NCI-H146 treated with DMSO at 0.1 percent for 48 hours (cell line): ENCODE measurements around the gene EPHB1.
A peak's percentile ranks its signal among the peaks of the same experiment; 100 is the strongest.
"Not testable (repeated sequence)": the region's sequence is repeated elsewhere in the genome, so short reads cannot be mapped to it uniquely, and the experiment has no call there.

Source experiments
- DNase-seq: peaks from one replicate; lab custom pipeline; 2025; ENCODE audit not compliant: unreplicated experiment; lab: John Stamatoyannopoulos, UW

Gene EPHB1

GRCh38 chr3:134938029-134938525 is 143.0 kb downstream of the EPHB1 start:
- DNase-seq = no peak

GRCh38 chr3:134939978-134940377 is 144.9 kb downstream of the EPHB1 start:
- peak; percentile 24 for DNase-seq

GRCh38 chr3:134941820-134942219 is 146.8 kb downstream of the EPHB1 start:
- peak; percentile 97 for DNase-seq

GRCh38 chr3:134944429-134944828 is 149.4 kb downstream of the EPHB1 start:
- DNase-seq = no peak

DNA sequence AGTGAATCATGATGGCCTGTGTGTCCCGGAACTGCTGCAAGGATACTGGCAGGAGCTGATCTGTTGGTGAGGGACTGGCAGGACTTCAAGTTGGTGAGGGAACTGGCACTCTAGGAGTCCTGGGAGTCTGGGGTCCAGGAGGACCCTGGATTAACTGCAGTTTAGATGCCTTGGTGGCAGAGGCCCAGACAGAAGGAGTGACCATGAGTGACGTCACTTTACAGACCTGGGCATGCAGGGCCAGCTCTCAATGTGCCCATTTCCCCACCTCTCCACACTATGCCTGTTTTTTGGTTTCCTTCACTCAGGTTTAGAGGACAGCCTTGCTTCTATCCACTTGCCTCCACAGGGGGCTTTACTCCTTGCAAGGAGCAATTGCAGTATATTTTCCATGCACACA is 154.1 kb downstream of the EPHB1 start:
- DNase-seq = no peak

DNA sequence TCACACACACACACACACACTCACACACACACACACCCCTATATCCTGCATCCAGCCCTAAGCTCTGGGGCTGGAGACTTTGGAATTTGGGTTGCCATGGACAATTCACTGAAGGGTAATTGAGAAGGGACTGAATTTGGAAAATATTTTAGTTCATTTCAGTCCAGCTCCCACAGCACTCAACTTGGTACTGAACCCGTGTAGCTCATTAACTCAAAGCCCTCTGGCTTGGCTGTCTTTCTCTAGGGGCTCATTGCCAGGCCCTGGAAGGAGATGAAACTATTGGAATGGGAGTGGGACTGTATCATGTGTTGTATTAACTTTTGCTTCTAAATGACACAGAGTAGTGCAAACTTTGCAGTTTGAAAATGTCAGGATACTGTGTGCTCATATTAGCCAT is 157.3 kb downstream of the EPHB1 start:
- DNase-seq = no peak

- DNase-seq = no peak
Measured at GRCh38 chr3:134955874-134956273, 160.8 kb downstream of the EPHB1 start.

DNA sequence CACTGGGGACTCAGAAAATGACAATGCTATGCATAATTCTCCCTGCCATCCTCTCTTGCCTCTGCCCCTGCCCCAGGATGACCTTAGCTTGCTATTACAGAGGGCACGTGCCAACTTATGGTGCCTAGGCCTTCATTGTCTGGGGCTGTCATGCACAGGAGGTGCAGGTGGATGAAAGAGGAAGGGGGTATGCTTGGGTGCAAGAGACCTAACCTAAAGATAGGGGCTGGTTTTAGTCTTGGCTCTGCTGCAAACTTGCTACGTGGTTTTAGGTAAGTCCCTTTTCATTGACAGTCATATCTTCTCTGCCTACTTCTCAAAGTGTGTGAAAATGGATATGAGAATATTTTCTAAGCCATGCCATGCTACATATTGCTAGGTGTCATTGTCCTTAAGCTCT is 161.3 kb downstream of the EPHB1 start:
- no peak for DNase-seq

- DNase-seq = no peak
Measured at GRCh38 chr3:134956844-134957243, 161.8 kb downstream of the EPHB1 start.

DNA sequence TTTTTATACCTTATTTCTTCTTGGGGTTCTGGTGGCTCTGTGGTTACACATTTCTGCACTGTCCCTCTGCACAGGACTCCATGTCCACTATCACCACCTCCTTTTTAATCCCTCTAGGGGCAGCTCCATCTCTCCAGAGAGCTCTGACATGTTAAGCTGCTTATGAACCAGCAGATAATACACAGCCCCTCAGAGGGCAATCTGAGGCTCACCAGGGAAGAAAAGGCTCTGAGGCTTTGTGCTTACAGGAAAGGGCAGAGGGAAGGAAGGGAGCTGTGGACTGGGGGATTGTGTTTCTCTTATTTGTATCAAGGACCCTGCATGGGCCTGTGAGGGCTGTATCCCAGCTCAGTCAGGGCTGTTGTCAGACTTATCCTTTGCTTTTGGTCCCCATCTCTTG is 164.5 kb downstream of the EPHB1 start:
- no peak for DNase-seq

- no peak for DNase-seq
Measured at GRCh38 chr3:134964226-134964625, 169.2 kb downstream of the EPHB1 start.

DNA sequence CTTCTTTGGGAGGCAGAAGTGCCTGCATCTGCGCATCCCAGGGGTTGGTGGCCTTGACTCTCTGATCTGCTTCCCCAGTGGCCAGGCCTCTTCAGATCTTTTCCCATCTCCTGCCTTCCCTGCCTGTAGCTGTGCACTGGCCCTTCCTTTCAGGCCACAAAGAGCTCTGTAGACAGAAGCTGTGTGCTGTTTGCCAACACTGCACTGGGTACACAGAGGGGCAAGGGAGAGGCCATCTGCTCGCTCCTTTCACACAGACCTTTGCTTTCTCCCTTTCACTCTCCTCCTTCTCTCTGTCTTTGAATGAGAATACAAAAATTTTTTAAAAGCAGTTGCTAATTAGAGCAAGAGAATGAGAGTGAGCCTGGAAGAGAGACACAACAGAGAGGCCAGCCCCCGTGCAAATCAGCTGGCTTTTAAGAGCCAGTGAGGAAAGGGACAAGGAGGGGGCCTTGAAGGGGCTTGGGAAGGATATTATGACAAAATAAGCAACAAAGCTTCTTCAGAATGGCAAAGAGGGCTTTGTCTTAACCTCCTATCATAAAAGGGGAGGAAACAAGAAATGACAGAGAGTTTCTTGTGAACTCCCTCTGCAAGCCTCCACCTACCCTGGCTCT is 170.9 kb downstream of the EPHB1 start:
- DNase-seq = peak; percentile 79

GRCh38 chr3:134970895-134971294 is 175.8 kb downstream of the EPHB1 start:
- no peak for DNase-seq

- no peak for DNase-seq
Measured at GRCh38 chr3:134971306-134971705, 176.2 kb downstream of the EPHB1 start.

DNA sequence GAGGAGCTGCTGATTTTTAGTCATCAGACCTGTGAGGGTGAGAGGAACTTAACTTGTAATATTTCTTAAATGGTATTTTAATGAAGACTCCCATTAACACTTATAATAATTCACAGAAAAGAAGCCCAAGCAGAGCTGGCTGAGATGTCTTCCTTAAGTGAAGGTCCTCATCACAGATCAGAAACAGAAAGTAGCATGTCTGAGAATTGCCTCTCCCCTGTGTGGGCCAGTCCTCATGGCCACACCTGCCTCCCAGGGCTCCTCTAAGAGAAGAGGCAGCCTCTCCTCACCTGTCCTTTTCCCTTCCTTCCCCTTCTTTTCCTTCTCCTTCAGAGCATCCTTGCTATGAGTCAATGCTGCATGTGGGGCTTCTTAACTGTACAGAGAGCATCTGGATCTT is 176.8 kb downstream of the EPHB1 start:
- not testable (repeated sequence) for DNase-seq

- no peak for DNase-seq
Measured at GRCh38 chr3:134972836-134973455, 177.9 kb downstream of the EPHB1 start.

GRCh38 chr3:134974624-134975023 is 179.6 kb downstream of the EPHB1 start:
- DNase-seq = no peak

- no peak for DNase-seq
Measured at GRCh38 chr3:134976948-134977347, 181.9 kb downstream of the EPHB1 start.

- no peak for DNase-seq
Measured at GRCh38 chr3:134978658-134979057, 183.6 kb downstream of the EPHB1 start.

DNA sequence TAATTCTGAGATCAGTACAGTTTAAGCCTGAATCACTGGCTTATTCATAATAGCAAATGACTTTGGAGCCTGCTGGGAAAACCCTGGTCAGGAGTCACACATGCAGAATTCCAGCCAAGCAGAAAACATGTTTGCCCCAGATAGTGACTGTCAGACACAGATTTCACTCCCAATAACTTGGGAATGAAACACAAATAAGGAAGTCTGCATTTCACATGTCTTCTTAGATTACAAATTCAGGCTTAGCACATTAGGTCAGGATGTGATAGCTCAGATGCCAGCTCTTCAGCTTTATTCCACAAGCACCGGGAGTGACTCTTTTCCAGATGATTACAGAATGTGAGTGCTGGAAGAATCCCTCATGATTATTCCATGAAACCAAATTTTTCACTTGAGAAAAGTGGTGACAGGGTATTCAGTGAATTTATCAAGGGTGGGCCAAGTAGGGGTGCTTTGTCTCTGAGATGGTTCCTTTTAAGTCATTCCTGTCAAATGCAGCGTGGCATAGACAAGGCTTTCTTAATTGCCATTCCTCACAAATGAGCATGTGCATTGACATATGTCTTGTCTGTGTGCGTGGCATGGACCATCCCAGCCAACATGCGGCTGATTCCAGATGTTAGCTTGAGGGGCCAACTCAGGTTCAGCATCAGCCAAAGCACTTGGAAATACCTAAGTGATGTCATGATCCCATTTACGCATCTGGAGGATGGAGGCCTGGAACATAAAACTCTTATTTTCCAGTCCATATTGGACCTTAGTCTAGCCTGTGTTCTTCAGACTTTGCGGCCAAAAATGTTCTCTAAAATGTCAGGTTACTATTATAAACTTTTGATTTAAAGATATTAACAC is 191.0 kb downstream of the EPHB1 start:
- DNase-seq = no peak

DNA sequence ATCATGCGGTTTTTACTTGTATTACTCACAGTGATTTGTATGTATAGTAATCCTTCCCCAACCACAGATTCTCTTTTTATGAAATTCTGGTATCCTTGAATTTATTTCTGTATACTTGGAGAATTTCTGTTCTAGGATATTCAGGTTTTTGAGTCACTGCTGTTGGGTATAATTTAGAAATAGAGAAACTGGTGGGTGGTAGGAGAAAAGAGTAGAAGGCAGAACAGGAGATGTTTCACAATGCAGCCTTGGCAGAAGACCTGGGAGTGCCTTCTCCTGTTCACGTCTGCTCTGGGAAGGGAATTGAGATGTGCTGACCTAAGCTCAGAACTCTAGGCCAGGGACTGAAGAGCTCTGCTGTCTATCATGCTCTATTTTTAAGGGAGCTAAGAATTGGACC is 193.6 kb downstream of the EPHB1 start:
- DNase-seq = no peak

GRCh38 chr3:134991003-134991402 is 195.9 kb downstream of the EPHB1 start:
- peak; percentile 64 for DNase-seq
